HG02840 (cell line): ENCODE data around the gene PRICKLE4.
"Not testable (repeated sequence)": the region's sequence is repeated elsewhere in the genome, so short reads cannot be mapped to it uniquely, and the experiment has no call there.

Experiments used
- ATAC-seq: cut with Tn5 transposase; IDR thresholded peaks from one replicate; pipeline ENCODE4 v1.9.1; 2021; ENCODE audit warnings: mild to moderate bottlenecking, moderate library complexity, moderate number of reproducible peaks; ENCODE audit not compliant: unreplicated experiment, low FRiP score

The PRICKLE4 gene

DNA sequence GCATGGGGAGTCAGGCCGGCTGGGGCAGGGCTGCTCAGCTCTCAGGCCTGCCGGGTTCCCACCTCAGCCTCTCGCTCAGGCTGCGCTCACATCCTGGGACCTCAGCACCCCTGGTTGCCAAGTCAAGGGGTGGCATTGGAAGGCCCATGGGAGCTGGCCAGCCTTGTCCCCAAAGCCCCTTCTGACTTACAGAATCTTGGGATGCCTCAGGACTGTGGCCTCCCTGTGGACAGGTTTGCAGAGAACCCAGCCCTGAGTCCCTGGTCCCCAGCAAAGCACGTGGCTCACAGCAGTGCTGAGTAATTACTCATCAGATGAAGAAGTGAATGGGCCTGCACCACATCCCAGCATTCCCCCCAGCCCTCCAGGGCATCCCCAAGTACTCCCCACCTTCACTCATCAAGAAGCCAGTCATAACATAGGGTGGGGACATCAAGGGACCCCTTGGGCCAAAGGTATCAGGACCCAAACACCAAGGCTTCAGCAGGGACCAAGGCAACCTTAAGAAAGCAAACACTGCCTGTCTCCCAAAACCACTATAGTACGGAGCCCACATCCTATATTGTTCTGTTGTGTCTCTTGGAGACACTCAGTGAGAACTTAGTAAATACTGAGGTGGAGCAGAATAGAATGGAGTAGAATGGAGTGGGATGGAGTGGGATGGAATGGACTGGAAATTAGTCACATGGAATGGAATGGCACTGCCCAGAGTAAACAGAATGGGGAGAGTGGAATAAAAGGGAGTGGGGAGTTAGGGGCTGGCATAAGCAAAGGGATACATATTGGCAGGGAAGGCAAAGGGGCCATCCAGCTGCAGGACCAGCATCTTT lies 37.0 kb upstream of the PRICKLE4 start:
- no peak for ATAC-seq

DNA sequence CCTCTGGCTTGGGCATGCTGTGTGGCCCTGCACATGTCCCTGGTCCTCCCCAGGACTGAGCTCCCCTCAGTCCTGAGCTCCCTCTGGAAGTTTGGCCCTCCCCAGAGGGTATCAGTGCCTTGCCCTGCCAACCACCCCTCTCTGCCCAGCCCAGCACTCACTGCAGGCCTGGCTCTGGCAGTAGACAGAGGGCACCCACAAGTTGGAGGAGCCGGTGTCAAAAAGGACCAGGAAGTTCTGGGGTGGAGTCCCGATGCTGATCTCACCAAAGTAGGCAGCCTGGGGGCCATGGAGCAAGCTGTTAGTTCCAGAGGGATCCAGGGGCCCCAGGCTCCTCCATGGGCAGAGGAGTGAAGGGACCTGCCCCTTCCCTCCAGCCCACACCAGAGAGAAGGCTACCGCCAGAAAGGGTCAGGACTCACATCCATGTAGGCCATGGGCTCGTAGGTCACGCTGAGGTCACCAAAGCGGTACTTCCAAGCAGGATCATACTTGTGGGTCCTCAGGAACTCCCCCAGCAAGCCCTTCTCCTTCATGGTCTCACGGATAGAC lies 36.3 kb upstream of the PRICKLE4 start:
- no peak for ATAC-seq

DNA sequence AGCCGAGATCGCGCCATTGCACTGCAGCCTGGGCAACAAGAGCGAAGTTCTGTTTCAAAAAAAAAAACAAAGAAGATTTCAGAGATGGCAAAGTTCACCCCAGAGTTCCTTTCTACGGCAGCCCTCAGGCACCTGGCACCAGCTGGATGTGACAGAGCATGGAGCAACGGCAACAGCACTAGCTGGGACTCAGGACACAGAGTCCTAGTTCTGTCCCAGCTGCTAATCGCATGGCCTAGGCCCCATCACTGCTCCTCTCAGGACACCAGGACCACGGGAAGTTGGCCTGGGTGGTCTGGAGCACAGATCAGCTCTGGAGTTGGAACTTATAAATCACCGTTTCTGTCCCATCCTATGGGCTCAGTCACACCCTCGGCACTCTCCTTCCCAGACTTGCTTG lies 34.5 kb upstream of the PRICKLE4 start:
- ATAC-seq = no peak

DNA sequence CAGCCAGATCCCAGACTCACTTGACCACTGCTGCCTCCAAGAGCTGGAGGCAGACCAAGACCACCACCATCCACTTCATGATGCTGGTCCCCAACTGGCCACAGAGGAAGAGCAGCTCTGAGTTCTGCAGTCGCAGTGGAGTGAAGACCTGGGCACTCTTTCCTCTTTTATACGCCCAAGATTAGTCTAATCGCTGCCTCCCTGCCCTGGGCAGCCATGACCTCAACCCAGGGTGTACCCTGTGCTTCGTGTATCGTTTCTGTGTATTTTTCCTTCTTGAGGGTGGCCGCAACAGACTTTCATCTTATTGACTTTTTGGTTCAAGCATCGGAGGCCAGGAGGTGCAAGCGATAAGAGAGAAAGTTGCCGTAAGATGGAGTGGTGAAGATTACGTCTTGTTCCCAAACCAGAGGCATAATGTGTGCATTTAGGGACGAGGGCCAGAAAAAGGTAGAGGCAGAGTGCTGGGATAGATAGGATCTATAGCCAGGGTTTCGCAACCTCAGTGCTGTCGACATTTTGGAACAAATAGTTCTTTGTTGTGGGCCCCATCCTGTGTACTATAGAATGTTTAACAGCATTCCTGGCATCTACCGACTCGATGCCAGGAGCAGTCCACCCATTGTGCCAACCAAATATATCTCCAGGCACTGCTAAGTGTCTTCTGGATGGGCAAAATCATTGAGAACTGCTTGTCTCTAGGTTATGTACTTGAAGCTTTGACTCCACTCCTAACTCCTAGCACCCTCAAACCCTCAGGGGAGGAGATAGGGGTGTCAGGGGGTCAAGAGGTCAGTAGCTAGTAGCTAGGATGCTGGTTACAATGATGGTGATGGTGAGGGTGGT lies 33.1 kb upstream of the PRICKLE4 start, which contains the start of gene PGC:
PGC (minus strand) TSS at position 142 of the 846 bp plus-strand sequence; CDS start at position 79, 63 bp downstream.
- ATAC-seq = no peak

DNA sequence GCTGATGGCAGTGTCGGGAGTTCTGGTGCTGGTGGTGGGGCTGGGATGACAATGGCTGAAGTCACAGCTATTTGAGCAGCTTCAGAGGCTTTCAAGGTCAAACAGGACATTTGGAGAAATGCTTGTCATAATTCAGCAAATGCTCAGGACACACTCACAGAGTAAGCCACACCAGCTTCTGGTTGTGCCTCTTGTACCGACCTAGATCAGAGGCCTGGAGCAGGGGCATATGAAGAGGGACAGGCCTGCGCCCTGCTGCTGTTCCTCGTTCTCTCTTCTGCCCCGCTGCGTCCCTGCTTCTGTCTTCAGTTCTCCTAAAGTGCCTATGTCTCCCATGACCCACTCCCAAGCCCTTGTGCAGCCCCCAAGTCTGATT lies 32.5 kb upstream of the PRICKLE4 start:
- no peak for ATAC-seq

DNA sequence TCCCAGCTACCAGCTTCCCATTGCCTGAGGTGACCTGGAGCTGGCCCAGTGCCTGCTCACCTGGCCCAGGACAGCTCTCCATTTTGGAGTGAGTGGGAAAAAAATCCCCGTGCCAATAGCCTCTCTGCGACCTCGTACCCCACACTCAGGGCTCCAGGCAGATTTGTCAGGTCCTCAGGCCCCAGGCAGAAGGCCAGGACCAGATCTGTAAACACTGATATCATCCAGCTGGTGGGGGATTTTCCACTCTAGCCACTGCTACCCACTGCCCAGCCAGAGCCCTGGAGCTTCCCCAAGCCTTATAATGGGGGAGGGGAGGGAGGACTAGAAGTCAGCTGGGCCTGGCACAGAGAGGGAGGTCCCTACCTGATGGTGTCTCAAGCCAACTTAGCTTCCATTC lies 32.0 kb upstream of the PRICKLE4 start:
- no peak for ATAC-seq

DNA sequence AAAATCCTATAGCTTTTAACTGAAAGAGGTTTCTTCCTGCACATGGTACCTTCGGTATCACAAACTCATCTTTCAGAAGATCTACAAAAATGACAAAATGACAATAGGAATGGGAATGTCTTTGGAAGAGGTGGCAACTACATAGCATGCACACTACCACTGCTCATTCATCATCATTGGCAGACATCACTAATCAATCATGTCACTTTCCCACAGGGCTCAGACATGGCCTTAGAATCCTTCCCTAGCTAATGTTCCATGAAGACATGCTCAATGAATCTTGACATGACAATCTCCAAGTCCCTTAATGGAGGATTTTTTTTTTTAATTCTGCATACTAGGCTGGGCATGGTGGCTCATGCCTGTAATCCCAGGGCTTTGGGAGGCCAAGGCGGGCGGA lies 30.2 kb upstream of the PRICKLE4 start:
- ATAC-seq = no peak

DNA sequence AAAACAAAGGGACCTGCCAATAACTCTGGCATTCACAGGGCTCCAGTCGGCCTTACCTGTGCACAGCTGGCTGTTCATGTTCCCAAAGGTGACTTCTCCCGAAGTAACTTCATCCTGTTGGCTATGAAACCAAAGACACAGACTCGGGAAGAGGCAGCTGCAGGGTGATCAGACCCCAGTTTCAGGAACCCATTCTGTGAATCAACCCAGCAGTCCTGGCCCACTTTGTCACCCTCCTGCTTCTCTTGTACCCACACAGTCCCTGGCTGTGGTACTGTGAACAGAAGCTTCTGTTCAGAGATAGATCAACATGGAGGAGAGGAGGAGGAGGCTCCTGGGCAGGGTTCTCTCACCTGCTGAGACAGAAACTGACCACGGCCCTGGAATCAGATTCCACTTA lies 24.7 kb upstream of the PRICKLE4 start:
- ATAC-seq = no peak

DNA sequence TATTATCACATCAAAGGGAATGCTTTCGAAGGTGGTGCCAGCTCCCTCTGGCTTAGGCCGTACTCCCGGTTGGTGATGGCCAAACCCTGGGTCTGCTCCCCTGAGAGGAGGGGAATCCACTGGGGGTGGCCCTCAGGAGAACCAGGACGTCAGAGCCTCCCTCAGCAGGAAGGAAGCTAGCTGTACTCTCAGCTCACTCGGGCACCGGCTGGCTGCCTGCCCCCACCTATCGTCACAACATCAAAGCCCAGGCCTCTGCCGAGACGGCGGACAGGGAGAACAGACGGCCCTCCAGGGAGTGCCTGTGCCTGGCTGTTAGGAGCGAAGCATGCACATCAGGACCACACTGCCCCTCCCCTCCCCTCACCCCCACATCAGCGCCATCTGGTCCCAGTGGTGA lies 24.2 kb upstream of the PRICKLE4 start:
- no peak for ATAC-seq

DNA sequence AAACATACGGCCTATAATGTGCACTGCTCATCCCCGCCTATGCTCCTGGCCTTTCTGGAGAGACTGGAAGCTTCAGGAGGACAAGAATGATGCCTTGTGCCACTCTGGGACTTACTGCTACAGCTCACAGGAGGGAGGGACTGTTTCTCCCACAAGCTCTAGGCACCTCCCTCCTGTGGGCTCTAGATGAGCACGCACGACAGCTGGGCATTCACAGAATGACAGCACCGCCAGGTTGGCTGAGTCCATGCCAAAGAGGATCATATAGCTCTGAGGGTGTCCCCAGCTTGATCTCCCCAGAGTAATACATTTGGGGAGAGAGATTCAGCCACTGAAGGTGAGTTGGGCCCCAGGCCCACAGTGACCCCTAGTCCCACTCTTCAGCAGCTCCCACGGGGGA lies 23.3 kb upstream of the PRICKLE4 start:
- no peak for ATAC-seq

DNA sequence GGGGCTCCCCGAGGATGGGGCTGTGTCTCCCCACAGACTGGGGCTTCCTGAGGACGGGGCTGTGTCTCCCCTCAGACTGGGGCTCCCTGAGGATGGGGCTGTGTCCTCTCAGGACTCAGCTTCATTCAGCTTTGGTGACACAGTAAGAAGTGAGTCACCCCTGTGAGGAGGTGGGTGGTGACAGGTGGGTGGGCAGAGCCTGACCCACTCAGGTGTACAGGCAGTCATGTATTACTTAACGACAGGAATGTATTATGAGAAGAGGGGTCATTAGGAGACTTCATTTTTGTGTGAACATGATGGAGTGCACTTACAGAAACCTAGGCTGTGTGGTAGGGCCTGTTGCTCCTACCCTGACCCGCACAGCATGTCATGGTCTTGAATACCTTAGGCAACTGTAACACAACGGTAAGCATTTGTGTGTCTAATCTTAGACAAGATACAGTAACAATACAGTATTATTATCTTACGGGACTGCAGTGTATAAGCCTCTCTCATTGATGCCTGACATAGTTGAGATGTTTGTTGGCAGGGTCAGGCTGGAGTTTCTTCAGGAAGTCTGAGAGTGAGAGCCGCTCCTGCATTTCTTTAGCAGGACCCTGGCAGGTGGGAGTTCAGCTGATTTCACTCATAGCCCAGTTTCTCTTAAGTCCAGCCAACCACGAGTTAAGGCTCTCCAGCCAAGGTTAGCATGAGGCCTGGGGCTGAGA lies 22.5 kb upstream of the PRICKLE4 start:
- ATAC-seq = no peak

DNA sequence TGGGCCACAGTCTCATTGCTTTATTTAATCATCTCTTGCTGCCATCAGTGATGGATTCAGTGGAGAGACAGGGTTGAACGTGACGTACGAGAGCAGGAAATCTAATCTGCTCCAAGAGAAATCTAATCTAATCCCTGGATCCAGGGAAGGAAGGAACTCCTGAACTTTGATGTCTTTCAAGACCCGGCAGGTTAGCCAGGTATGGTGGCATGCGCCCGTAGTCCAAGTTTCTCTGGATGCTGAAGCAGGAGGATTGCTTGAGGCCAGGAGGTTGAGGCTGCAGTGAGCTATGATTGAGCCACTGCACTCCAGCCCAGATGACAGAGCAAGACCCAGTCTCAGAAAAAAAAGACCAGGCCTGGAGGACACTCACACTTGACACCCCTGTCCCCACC lies 21.9 kb upstream of the PRICKLE4 start:
- no peak for ATAC-seq

DNA sequence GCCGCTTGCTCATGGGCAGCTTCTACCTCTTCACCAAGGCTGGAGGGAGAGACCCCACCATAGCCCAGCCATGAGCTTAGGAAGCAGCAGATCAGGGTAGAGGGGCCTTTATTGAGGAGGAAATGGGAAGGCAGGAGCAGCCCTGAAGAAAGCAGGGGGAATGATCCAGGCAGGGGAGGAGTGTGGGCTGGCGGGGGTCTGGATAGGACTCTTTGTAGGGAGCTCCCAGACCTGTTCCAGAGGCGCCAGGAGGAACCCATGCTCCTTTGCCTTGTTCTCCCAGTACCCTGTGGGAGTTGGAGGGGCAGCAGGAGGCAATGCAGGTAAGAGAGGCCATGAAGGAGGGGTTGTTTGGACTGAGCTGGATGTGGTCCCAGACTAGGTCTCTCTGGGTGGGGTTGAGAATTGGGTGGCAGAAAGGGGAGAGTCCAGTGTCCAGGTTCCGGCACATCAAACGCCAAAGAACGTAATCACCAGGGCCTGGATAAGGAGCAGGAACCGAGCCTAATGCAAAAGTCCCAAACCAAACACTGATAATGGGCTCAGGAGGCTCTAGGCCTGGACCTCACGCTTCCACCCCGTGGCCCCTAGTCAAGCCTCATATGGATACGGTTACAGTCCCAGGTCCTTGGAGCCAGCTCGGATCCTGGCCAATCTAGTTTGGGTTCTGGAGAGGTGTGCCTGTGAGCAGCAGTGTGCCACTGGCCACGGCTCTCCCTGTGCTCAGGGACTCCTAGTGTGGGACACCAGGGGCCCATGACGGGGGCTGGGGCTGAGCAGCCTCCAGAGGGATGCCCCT lies 21.3 kb upstream of the PRICKLE4 start:
- ATAC-seq = no peak

DNA sequence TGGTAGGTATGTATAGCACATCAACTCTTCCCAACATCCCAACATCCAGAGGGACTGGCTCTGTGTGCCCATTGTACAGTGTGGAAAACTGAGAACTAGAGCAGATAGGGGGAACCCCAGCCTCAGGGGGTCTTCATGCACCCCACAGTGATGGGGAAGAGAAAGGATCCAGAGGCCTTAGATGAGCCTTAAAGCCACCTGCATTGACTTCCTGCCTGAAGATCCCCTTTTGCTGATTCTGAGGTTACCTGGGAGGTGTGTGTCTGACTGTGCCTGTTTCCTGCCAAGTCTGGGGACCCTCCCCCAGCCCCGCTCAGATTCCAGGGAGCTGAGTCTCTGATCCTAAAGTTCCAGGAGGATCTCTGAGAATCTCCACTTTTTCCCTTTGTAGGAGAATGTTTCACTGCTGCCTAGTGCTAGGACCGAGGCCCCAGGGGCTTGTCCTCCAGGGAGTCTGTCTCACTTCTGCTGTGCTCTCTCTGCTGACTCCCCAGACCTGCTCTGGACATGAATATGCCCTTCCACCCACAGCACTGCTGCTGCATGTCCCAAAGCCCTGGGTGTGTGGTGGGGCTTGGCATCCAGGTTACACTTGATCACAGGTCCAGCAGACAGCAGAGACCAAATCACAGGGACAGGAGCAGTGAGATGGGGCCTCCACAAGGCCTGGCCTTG lies 20.5 kb upstream of the PRICKLE4 start:
- no peak for ATAC-seq

DNA sequence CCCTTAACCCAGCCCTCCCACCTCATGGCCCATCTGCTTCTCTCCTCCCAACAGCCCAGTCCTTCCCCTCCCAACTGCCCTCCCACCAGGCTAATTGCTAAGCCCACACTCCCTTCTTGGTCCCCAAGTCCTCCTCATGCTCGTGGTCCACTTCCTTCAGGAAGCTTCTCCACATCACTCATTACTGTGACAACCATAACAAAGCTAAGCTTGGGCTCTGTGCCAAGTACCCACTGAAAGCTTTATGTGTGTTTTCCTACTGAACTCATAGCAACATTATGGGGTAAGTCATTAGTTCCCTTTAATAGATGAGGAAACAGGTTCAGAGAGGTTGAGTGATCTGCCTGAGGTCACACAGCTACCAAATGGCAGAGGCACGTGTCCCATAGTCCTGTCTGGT lies 17.1 kb upstream of the PRICKLE4 start:
- ATAC-seq = no peak

DNA sequence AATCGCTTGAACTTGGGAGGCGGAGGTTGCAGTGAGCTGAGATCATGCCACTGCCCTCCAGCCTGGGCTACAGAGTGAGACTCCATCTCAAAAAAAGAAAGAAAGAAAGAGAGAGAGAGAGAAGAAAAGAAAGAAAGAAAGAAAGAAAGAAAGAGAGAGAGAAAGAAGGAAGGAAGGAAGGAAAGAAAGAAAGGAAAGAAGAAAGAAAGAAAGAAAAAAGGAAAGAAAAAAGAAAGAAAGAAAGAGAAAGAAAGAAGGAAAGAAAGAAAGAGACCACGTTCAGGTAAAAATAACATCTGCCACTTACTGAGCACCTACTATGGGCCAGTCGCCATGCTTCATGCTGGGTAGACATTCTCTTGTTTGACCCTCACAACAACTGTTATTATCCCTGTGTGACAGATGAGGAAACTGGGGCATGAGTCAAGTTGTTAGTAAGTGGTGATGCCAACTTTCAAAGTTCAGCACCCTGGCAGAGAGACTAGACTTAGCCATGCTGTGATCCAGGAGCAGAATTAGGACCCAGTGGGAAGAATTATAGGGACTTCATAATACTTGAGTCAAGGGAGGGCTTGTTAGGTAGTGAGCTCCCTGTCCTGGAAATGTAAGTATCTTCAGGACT lies 14.4 kb upstream of the PRICKLE4 start:
- not testable (repeated sequence) for ATAC-seq

DNA sequence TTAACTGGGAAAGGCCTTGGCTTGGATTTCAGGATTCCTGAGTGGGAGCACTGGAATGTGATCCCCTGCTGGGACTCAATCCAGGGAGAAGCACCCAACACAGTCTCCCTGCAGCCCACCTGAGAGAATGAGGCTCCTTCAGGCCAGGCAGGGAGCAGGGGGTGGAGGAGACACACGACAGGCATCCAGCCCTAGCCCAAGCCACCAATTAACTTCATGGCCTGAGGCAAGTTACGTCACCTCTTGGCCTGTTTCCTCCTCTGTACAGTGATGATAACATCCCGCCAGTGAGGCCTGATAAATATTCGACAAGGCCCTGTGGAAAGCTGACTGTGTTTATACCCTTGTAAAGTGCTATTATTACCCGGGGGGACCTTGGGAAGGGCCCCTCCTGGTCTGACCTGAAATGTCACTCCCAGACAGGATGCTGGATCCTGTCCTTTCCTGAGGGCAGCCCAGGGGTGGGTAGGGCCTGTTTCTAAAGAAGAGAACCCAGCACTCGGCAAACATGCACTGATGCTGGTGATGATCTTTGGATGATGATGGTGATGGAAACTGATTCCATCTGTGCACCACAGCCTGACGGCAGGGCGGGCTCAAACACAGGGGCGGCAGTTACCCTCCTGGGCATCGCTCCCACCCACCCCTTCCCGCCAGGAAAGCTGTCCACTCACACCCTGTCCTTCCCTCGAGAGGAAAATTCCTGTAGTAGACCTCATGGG lies 13.3 kb upstream of the PRICKLE4 start:
- no peak for ATAC-seq

DNA sequence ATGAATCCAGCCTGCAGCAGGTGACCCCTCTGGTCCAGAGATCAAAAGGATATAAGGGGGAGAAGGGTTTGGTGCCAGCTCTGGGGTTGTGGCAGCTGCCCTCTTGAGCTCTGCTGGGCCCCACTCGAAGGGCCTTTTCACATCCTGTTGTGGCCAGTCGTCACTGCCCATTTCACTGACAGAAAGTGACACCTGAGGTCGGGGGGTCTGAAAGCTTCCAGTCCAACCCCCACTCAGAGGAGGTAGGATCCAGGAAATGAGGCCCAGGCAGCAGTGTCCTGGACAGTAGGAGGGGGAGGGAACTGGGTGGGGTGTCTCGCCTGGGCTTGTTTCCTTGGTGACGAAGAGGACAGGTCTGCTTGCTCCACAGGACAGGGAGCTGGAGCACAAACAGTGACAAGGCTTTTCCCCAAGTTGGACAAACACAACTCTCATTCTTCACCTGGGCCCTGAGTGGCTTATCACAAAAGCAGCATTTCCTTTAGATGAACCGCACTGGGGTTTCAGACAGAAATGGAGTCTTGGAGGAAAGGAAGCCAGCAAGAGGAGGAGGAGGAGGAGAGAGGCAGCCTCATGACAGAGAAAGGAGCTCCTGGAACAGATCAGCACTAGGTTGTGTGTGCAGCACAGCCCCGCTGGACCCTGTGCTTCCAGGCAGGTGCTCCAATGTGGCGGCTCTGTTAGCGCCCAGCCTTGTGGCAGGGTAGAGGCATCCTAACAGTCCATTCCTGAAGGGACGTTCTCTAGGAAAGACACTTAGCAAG lies 11.9 kb upstream of the PRICKLE4 start:
- ATAC-seq = no peak
